Esophagus squamous epithelium (tissue), 4 donors: Measurements from ENCODE around the gene ADGRD1.

Source experiments
- CTCF ChIP-seq, 6 experiments: fragments of 450-650 bp in 4 of 6; fragments of 200-600 bp in 2 of 6; sonication (generic) in 2 of 6; IDR thresholded peaks; one replicate each; pipeline ENCODE4 v1.5.1; 2016 to 2019; ENCODE audit warnings: antibody characterized with exemption in 6 of 6, mild to moderate bottlenecking in 4 of 6, moderate library complexity in 4 of 6
- POLR2A ChIP-seq, 4 donors: fragments of 450-650 bp; IDR thresholded peaks; one replicate each; pipeline ENCODE4 v1.6.1; 2017; ENCODE audit warnings: antibody characterized with exemption in 4 of 4, mild to moderate bottlenecking in 4 of 4, moderate library complexity in 3 of 4

- TF ChIP-seq CTCF (IDR thresholded peaks at IDR 0.05): no peak
- peak in 2 of 4 donors; percentile 54 to 83 for TF ChIP-seq POLR2A (IDR thresholded peaks at IDR 0.05)
These were observed at the start of gene ADGRD1 for GRCh38 chr12:130953771-130954543.
